Measurements from ENCODE around the gene ETF1. TPM values are rescaled to one million over a fixed set of nuclear protein-coding genes. Genes with fewer than 3 reads are reported as not detected.

The ETF1 gene
- total RNA-seq, 1 donor: 113 TPM

GRCh38 chr5:138579517-138579863 lies 36.5 kb upstream of the ETF1 start:
- no peaks in the 10 kb centered on the region for H3K36me3 ChIP-seq (ENCODE audit: insufficient read depth, low read length)
- no peak overlapping the region for H3K4me3 ChIP-seq (ENCODE audit: insufficient read depth, low read length)
- peaks cover under 1% of the 10 kb centered on the region for H3K4me1 ChIP-seq (ENCODE audit: insufficient read depth, low read length)
- no peaks in the 10 kb centered on the region for H3K27me3 ChIP-seq (ENCODE audit: insufficient read depth, low read length)
- DNase-seq (ENCODE audit: insufficient read length, low spot score, missing footprints): no peak
- H3K79me2 ChIP-seq (ENCODE audit: insufficient read depth, low read length): peaks cover 7% of the 10 kb centered on the region
- H3K4me2 ChIP-seq (ENCODE audit: insufficient read depth, low read length): no peak overlapping the region
- H4K20me1 ChIP-seq (ENCODE audit: insufficient read depth, low read length): peaks cover 6% of the 10 kb centered on the region
- no peak overlapping the region for H3K27ac ChIP-seq (ENCODE audit: low read depth, low read length)
- no peak for TF ChIP-seq CTCF (IDR thresholded peaks at IDR 0.05; ENCODE audit: extremely low read depth, low read depth, low read length)
- H2AFZ ChIP-seq (ENCODE audit: low read length): peak overlapping the region; percentile 63
- H3K9me3 ChIP-seq (ENCODE audit: low read depth, low read length): no peaks in the 10 kb centered on the region

DNA sequence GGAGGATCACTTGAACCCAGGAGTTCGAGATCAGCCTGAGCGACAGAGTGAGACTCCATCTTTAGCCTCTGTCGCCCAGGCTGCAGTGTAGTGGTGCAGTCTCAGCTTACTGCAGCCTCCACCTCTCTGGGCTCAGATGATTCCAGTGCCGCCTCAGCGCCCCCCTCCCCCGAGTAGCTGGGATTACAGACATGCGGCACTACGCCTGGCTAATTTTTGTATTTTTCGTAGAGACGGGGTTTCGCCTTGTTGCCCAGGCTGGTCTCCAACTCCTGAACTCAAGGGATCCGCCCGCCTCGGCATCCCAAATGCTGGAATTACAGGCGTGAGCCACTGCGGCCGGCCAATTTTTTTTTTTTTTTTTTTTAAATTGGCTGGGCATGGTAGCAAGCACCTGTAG lies 34.4 kb upstream of the ETF1 start:
- Histone ChIP-seq H3K79me2 (ENCODE audit: insufficient read depth, low read length) (peaks cover 27% of the 10 kb centered on the region), H2AFZ (ENCODE audit: low read length) (no peak overlapping the region), H3K36me3 (ENCODE audit: insufficient read depth, low read length) (peaks cover 15% of the 10 kb centered on the region), H3K4me3 (ENCODE audit: insufficient read depth, low read length) (no peak overlapping the region), H3K27ac (ENCODE audit: low read depth, low read length) (no peak overlapping the region), H3K4me1 (ENCODE audit: insufficient read depth, low read length) (peaks cover 12% of the 10 kb centered on the region), H3K9me3 (ENCODE audit: low read depth, low read length) (no peaks in the 10 kb centered on the region), H3K4me2 (ENCODE audit: insufficient read depth, low read length) (no peak overlapping the region), H3K27me3 (ENCODE audit: insufficient read depth, low read length) (no peaks in the 10 kb centered on the region), H4K20me1 (ENCODE audit: insufficient read depth, low read length) (peaks cover 15% of the 10 kb centered on the region)
- DNase-seq (ENCODE audit: insufficient read length, low spot score, missing footprints): no peak
- TF ChIP-seq CTCF (IDR thresholded peaks at IDR 0.05; ENCODE audit: extremely low read depth, low read depth, low read length): no peak

- H3K4me3 ChIP-seq (ENCODE audit: insufficient read depth, low read length): peak within 1 kb of the TSS; percentile 99
- no peaks in the 10 kb centered on the region for H3K27me3 ChIP-seq (ENCODE audit: insufficient read depth, low read length)
- peaks cover 47% of the 10 kb centered on the region for H3K79me2 ChIP-seq (ENCODE audit: insufficient read depth, low read length)
- H3K4me1 ChIP-seq (ENCODE audit: insufficient read depth, low read length): peaks cover 12% of the 10 kb centered on the region
- peak within 1 kb of the TSS; percentile 100 for H3K27ac ChIP-seq (ENCODE audit: low read depth, low read length)
- H3K4me2 ChIP-seq (ENCODE audit: insufficient read depth, low read length): peak within 1 kb of the TSS; percentile 99
- H3K9me3 ChIP-seq (ENCODE audit: low read depth, low read length): no peaks in the 10 kb centered on the region
- peaks cover 15% of the 10 kb centered on the region for H4K20me1 ChIP-seq (ENCODE audit: insufficient read depth, low read length)
- TF ChIP-seq CTCF (IDR thresholded peaks at IDR 0.05; ENCODE audit: extremely low read depth, low read depth, low read length): no peak
- DNase-seq (ENCODE audit: insufficient read length, low spot score, missing footprints): peak; percentile 99
- peaks cover 35% of the 10 kb centered on the region for H3K36me3 ChIP-seq (ENCODE audit: insufficient read depth, low read length)
- peak within 1 kb of the TSS; percentile 95 for H2AFZ ChIP-seq (ENCODE audit: low read length)
Observed at GRCh38 chr5:138575194-138576015, 32.4 kb upstream of the ETF1 start, which contains the start of gene HSPA9. Gene HSPA9, minus strand, starts transcription at chr5:138575401. Its CDS starts 83 bp downstream, at chr5:138575318.

GRCh38 chr5:138574744-138575193 lies 31.7 kb upstream of the ETF1 start:
- Histone ChIP-seq H3K27me3 (ENCODE audit: insufficient read depth, low read length) (no peaks in the 10 kb centered on the region), H3K4me2 (ENCODE audit: insufficient read depth, low read length) (peak overlapping the region; percentile 99), H3K9me3 (ENCODE audit: low read depth, low read length) (no peaks in the 10 kb centered on the region), H2AFZ (ENCODE audit: low read length) (peak overlapping the region; percentile 95), H4K20me1 (ENCODE audit: insufficient read depth, low read length) (peaks cover 18% of the 10 kb centered on the region), H3K4me3 (ENCODE audit: insufficient read depth, low read length) (peak overlapping the region; percentile 99), H3K4me1 (ENCODE audit: insufficient read depth, low read length) (peaks cover 17% of the 10 kb centered on the region), H3K79me2 (ENCODE audit: insufficient read depth, low read length) (peaks cover 53% of the 10 kb centered on the region), H3K36me3 (ENCODE audit: insufficient read depth, low read length) (peaks cover 42% of the 10 kb centered on the region), H3K27ac (ENCODE audit: low read depth, low read length) (peak overlapping the region; percentile 100)
- peak; percentile 72 for DNase-seq (ENCODE audit: insufficient read length, low spot score, missing footprints)
- TF ChIP-seq CTCF (IDR thresholded peaks at IDR 0.05; ENCODE audit: extremely low read depth, low read depth, low read length): no peak
